ENCODE results near the gene MDM2.

- TF ChIP-seq POLR2AphosphoS5 (IDR thresholded peaks at IDR 0.05; ENCODE audit: borderline replicate concordance, low read depth, low read length) (peak; percentile 36; the same call in 1 of the 2 replicates), EZH2 (IDR thresholded peaks at IDR 0.05) (no peak), FOXP2 (optimal IDR thresholded peaks at IDR 0.05; ENCODE audit: control extremely low read depth, extremely low read length, insufficient read depth) (peak; percentile 6)
These were observed 59.0 kb downstream of the MDM2 start for GRCh38 chr12:68866950-68867349.
